Testis (tissue), 3 donors: ENCODE data around the gene ABCB9. TPM values are rescaled to one million over a fixed set of nuclear protein-coding genes. Genes with fewer than 3 reads are reported as not detected.
A peak's percentile ranks its signal among the peaks of the same experiment; 100 is the strongest.

ENCODE experiments used
- DNase-seq: peaks from one replicate; pipeline ENCODE4 v3.0.0-alpha.2; 2019
- H3K27ac ChIP-seq, 2 donors: fragments of 200-600 bp; sonication (generic); one replicate each; pipeline ENCODE4 v1.5.1; 2019
- H3K27me3 ChIP-seq: fragments of 200-600 bp; sonication (generic); one replicate; pipeline ENCODE4 v1.5.1; 2019
- H3K36me3 ChIP-seq: fragments of 200-600 bp; sonication (generic); one replicate; pipeline ENCODE4 v1.5.1; 2017; ENCODE audit warnings: low read depth; ENCODE audit errors: missing control alignments
- H3K4me1 ChIP-seq: fragments of 200-600 bp; sonication (generic); one replicate; pipeline ENCODE4 v1.5.1; 2019
- H3K4me3 ChIP-seq, 2 donors: fragments of 200-600 bp; sonication (generic); one replicate each; pipeline ENCODE4 v1.5.1; 2017 to 2019
- H3K9me3 ChIP-seq: fragments of 200-600 bp; sonication (generic); one replicate; pipeline ENCODE4 v1.5.1; 2017
- POLR2A ChIP-seq: fragments of 450-650 bp; IDR thresholded peaks from one replicate; pipeline ENCODE4 v1.6.1; 2017; ENCODE audit warnings: antibody characterized with exemption, mild to moderate bottlenecking, moderate library complexity
- WGBS, 2 donors: methylation state at CpG; one replicate each; pipeline ENCODE4 v1.1.5; 2018; 5-methylcytosine and 5-hydroxymethylcytosine counted together
- intact Hi-C: fragments of 100-400 bp; cut with DNase I; formaldehyde crosslinking; loops from one replicate; pipeline ENCODE4 v1.15.1; 2023; ENCODE audit warnings: low total_unique reads
- microRNA-seq, 2 donors: library from miRNA; unstranded; fragments of <30 nt; microRNA quantifications; one replicate each; pipeline ENCODE4, GENCODE V29; 2016; ENCODE audit warnings: borderline number of aligned reads in 2 of 2, borderline replicate concordance in 1 of 2
- polyA plus RNA-seq: library from polyadenylated mRNA; stranded (reverse); fragments of 350-450 nt; fragmentation: Illumina TruSeq; extraction: RNeasy Lipid Tissue Mini Kit (QIAGEN cat#74804); gene quantifications from one replicate; pipeline ENCODE4 v1.2.3, GENCODE V29; 2014; ENCODE audit warnings: low read depth, low replicate concordance; ENCODE audit not compliant: insufficient read depth
- small RNA-seq, 2 donors: library from RNA; depleted of rRNA; stranded (forward); fragments of <200 nt; gene quantifications; one replicate each; pipeline ENCODE3, GENCODE V24; 2016
- total RNA-seq, 2 donors: library from RNA; depleted of rRNA; stranded (reverse); fragments of >200 nt; gene quantifications; one replicate each; pipeline ENCODE4 v1.2.3, GENCODE V29; 2016
- TF ChIP-seq, protein P1 (sequence below), 3 experiments: fragments of 450-650 bp in 2 of 3; fragments of 200-600 bp in 1 of 3; sonication (generic) in 1 of 3; IDR thresholded peaks; one replicate each; pipeline ENCODE4 v1.5.1; 2016 to 2019; ENCODE audit warnings: antibody characterized with exemption in 3 of 3, mild to moderate bottlenecking in 2 of 3, moderate library complexity in 1 of 3

ABCB9 gene
- total and polyA plus RNA-seq, 3 donors from 2014 or later, result 41.6 to 82.8 (median 75.3) TPM

GRCh38 chr12:122882908-122883558, 83.2 kb downstream of the ABCB9 start:
- H3K27ac ChIP-seq, result no peak overlapping the region

DNA sequence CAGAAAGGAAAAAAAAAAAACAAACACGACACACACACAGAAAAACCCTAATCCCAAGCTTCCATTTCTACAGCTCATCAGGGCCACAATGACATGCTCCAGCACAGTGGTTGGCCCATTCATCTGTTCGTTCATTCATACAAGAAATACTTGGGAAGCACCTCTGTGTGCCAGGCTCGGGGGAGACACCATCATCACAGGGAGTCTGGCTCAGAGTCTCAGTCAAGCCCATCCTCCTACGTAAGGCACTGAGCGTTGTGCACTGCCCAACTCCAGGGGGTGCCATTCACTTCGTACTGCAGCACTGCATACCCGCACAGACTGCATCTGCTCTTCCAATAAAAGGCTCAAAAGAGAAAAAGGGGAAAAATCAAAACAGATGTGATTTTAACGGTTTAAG, 85.6 kb downstream of the ABCB9 start:
- 49 to 64% methylated on average over 8 of the region's 8 CpGs for WGBS, 2 donors
- Histone ChIP-seq H3K27ac (peak overlapping the region in 1 of 2 donors; percentile 47), H3K27me3 (no peaks in the 10 kb centered on the region), H3K36me3 (no peaks in the 10 kb centered on the region), H3K4me1 (peaks cover 43% of the 10 kb centered on the region), H3K9me3 (no peaks in the 10 kb centered on the region), H3K4me3 (no peak overlapping the region)
- TF ChIP-seq, protein P1, sequence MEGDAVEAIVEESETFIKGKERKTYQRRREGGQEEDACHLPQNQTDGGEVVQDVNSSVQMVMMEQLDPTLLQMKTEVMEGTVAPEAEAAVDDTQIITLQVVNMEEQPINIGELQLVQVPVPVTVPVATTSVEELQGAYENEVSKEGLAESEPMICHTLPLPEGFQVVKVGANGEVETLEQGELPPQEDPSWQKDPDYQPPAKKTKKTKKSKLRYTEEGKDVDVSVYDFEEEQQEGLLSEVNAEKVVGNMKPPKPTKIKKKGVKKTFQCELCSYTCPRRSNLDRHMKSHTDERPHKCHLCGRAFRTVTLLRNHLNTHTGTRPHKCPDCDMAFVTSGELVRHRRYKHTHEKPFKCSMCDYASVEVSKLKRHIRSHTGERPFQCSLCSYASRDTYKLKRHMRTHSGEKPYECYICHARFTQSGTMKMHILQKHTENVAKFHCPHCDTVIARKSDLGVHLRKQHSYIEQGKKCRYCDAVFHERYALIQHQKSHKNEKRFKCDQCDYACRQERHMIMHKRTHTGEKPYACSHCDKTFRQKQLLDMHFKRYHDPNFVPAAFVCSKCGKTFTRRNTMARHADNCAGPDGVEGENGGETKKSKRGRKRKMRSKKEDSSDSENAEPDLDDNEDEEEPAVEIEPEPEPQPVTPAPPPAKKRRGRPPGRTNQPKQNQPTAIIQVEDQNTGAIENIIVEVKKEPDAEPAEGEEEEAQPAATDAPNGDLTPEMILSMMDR (IDR thresholded peaks at IDR 0.05), result peak in 2 of 3 experiments; percentile 19 to 31
- TF ChIP-seq POLR2A, result no peak
- peak; percentile 79 for DNase-seq
- intact Hi-C loops, result no loop called here

More at GRCh38 chr12:122882908-122883558, 83.2 kb downstream of the ABCB9 start:
- no peaks in the 10 kb centered on the region for H3K36me3 ChIP-seq
- no peak for DNase-seq
- H3K27me3 ChIP-seq, result no peaks in the 10 kb centered on the region
- H3K4me1 ChIP-seq, result peaks cover 30% of the 10 kb centered on the region
- 64 to 68% methylated on average over 11 of the region's 11 CpGs for WGBS, 2 donors
- no peak overlapping the region for H3K4me3 ChIP-seq
- H3K9me3 ChIP-seq, result no peaks in the 10 kb centered on the region
- TF ChIP-seq POLR2A, result no peak
- TF ChIP-seq, protein P1 (IDR thresholded peaks at IDR 0.05), result no peak
- intact Hi-C loops, result no loop called here

DNA sequence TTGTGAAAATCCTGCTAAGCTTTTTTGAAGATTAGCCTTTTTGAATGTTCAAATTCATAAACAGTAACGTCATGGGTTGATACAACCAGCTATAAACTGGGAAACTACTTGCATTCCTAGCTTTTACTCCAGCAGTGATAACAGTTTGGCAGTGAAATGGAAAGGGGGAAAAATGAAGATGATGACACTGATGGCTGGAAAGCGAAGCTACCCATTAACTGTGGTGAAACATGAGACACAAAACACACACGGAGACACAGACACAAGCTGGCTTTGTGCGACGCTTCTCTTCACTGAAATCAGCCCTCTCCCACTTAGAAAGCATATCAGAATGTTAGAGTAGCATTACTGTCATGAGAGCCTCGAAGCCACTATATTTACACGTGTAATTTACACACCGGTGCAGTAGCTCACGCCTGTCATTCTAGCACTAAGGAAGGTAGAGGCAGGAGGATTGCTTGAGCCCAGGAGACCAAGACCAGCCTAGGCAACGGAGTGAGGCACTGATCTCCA, 86.1 kb downstream of the ABCB9 start:
- TF ChIP-seq, protein P1 (IDR thresholded peaks at IDR 0.05), result no peak
- TF ChIP-seq POLR2A, result no peak
- no peaks in the 10 kb centered on the region for H3K36me3 ChIP-seq
- peak overlapping the region in 1 of 2 donors; percentile 47 for H3K27ac ChIP-seq
- H3K27me3 ChIP-seq, result no peaks in the 10 kb centered on the region
- H3K4me3 ChIP-seq, result no peak overlapping the region
- intact Hi-C loops, result no loop called here
- no peaks in the 10 kb centered on the region for H3K9me3 ChIP-seq
- H3K4me1 ChIP-seq, result peaks cover 43% of the 10 kb centered on the region
- 66 to 67% methylated on average over 10 of the region's 10 CpGs for WGBS, 2 donors
- DNase-seq, result no peak

Small RNA genes lying within 50 kb of the gene (microRNA-seq; reads per million reads assigned to microRNA genes)
- 0 reads per million in 2 donors for gene MIR4304

Small RNA genes lying within 50 kb of the gene (small RNA-seq; reads per million reads assigned to genes)
- gene ARL6IP4, result 0 to 0.18 reads per million in 2 donors
- 0 reads per million in 2 donors for gene MIR4304

Other genes with a start within 250 kb of the ABCB9 start
- under 1 TPM in 1 of 2 donors, not detected in 1; 0.24 TPM for gene HCAR3, start 249.7 kb downstream of the ABCB9 start, total RNA-seq
- gene HCAR3, start 249.7 kb downstream of the ABCB9 start, polyA plus RNA-seq, result 0.36 TPM
- under 1 TPM; 0.79 to 0.87 TPM for gene HCAR1, start 235.6 kb downstream of the ABCB9 start, total RNA-seq
- 1.0 TPM for gene HCAR1, start 235.6 kb downstream of the ABCB9 start, polyA plus RNA-seq
- 10 to 100 TPM; 33.3 to 35.6 TPM for gene DENR, start 213.6 kb downstream of the ABCB9 start, total RNA-seq
- gene DENR, start 213.6 kb downstream of the ABCB9 start, polyA plus RNA-seq, result 24.9 TPM
- 10 to 100 TPM; 49.4 to 83.3 TPM for gene CCDC62, start 191.9 kb downstream of the ABCB9 start, total RNA-seq
- gene CCDC62, start 191.9 kb downstream of the ABCB9 start, polyA plus RNA-seq, result 122 TPM
- 10 to 100 TPM; 34.3 to 41.7 TPM for gene HIP1R, start 131.0 kb downstream of the ABCB9 start, total RNA-seq
- 20.1 TPM for gene HIP1R, start 131.0 kb downstream of the ABCB9 start, polyA plus RNA-seq
- gene VPS37B, start 70.3 kb downstream of the ABCB9 start, total RNA-seq, result 10 to 100 TPM; 75.8 to 90.1 TPM
- gene VPS37B, start 70.3 kb downstream of the ABCB9 start, polyA plus RNA-seq, result 38.0 TPM
- gene OGFOD2, start 8.8 kb upstream of the ABCB9 start, total RNA-seq, result 10 to 100 TPM; 35.0 to 56.5 TPM
- 47.2 TPM for gene OGFOD2, start 8.8 kb upstream of the ABCB9 start, polyA plus RNA-seq
- gene ARL6IP4, start 14.2 kb upstream of the ABCB9 start, total RNA-seq, result 100 to 1,000 TPM; 169 to 190 TPM
- gene ARL6IP4, start 14.2 kb upstream of the ABCB9 start, polyA plus RNA-seq, result 210 TPM
- gene PITPNM2, start 184.6 kb upstream of the ABCB9 start, total RNA-seq, result 10 to 100 TPM; 25.3 to 38.3 TPM
- gene PITPNM2, start 184.6 kb upstream of the ABCB9 start, polyA plus RNA-seq, result 24.2 TPM